Right hindlimb (tissue), 1 donor: ENCODE measurements around the gene WDR59.
A peak's percentile ranks its signal among the peaks of the same experiment; 100 is the strongest.
"Not testable (repeated sequence)": the region's sequence is repeated elsewhere in the genome, so short reads cannot be mapped to it uniquely, and the experiment has no call there.

Experiments used
- DNase-seq: peaks from one replicate; pipeline ENCODE4 v3.0.0-alpha.2; 2018

The WDR59 gene

GRCh38 chr16:74975591-74975990 is 9.3 kb downstream of the WDR59 start:
- DNase-seq = no peak

GRCh38 chr16:74973304-74973703 is 11.6 kb downstream of the WDR59 start:
- no peak for DNase-seq

GRCh38 chr16:74954763-74955162 is 30.2 kb downstream of the WDR59 start:
- DNase-seq = no peak

- DNase-seq = no peak
These were observed 33.2 kb downstream of the WDR59 start for GRCh38 chr16:74951681-74952080.

- DNase-seq = no peak
These were observed 33.7 kb downstream of the WDR59 start for GRCh38 chr16:74951206-74951605.

GRCh38 chr16:74950511-74950910 is 34.4 kb downstream of the WDR59 start:
- DNase-seq = no peak

GRCh38 chr16:74949309-74949708 is 35.6 kb downstream of the WDR59 start:
- no peak for DNase-seq

GRCh38 chr16:74944466-74944865 is 40.5 kb downstream of the WDR59 start:
- no peak for DNase-seq

- no peak for DNase-seq
These were observed 41.7 kb downstream of the WDR59 start for GRCh38 chr16:74942977-74943918.

GRCh38 chr16:74942566-74942965 is 42.4 kb downstream of the WDR59 start:
- no peak for DNase-seq

- DNase-seq = no peak
These were observed 45.2 kb downstream of the WDR59 start for GRCh38 chr16:74939688-74940087.

GRCh38 chr16:74936902-74937560 is 47.9 kb downstream of the WDR59 start:
- DNase-seq = no peak

GRCh38 chr16:74931445-74931844 is 53.5 kb downstream of the WDR59 start:
- no peak for DNase-seq

- DNase-seq = no peak
These were observed 55.3 kb downstream of the WDR59 start for GRCh38 chr16:74929636-74930035.

- no peak for DNase-seq
These were observed 58.1 kb downstream of the WDR59 start for GRCh38 chr16:74926805-74927204.

- no peak for DNase-seq
These were observed 61.0 kb downstream of the WDR59 start for GRCh38 chr16:74923766-74924460.

GRCh38 chr16:74922150-74923138 is 62.5 kb downstream of the WDR59 start:
- DNase-seq = peak; percentile 31

- DNase-seq = no peak
These were observed 63.9 kb downstream of the WDR59 start for GRCh38 chr16:74921051-74921450.

GRCh38 chr16:74909665-74910064 is 75.3 kb downstream of the WDR59 start:
- no peak for DNase-seq

- DNase-seq = not testable (repeated sequence)
These were observed 76.2 kb downstream of the WDR59 start for GRCh38 chr16:74908759-74909158.

- no peak for DNase-seq
These were observed 80.8 kb downstream of the WDR59 start for GRCh38 chr16:74903901-74904678.
